ENCODE data around the gene NXT1.

Gene NXT1

GRCh38 chr20:23343590-23343989 is 7.0 kb upstream of the NXT1 start:
- TF ChIP-seq PPARA (CRISPR knock-in tag; IDR thresholded peaks at IDR 0.05; ENCODE audit: borderline replicate concordance) (no peak), ZNF8 (CRISPR knock-in tag; IDR thresholded peaks at IDR 0.05) (peak; percentile 78; the same call in 1 of the 2 replicates)
- ATAC-seq: no peak

GRCh38 chr20:23344336-23344735 is 6.3 kb upstream of the NXT1 start:
- ATAC-seq: no peak
- TF ChIP-seq OSR1 (CRISPR knock-in tag; IDR thresholded peaks at IDR 0.05) (no peak), SNAI2 (CRISPR knock-in tag; IDR thresholded peaks at IDR 0.05) (no peak), ZFP3 (CRISPR knock-in tag; IDR thresholded peaks at IDR 0.05) (no peak), ZNF70 (CRISPR knock-in tag; IDR thresholded peaks at IDR 0.05) (no peak), PPARA (CRISPR knock-in tag; IDR thresholded peaks at IDR 0.05; ENCODE audit: borderline replicate concordance) (no peak), CSRNP3 (CRISPR knock-in tag; IDR thresholded peaks at IDR 0.05) (no peak), BACH2 (CRISPR knock-in tag; IDR thresholded peaks at IDR 0.05; ENCODE audit: borderline replicate concordance) (no peak), ZNF8 (CRISPR knock-in tag; IDR thresholded peaks at IDR 0.05) (no peak), RARB (CRISPR knock-in tag; IDR thresholded peaks at IDR 0.05) (no peak), POU6F1 (CRISPR knock-in tag; IDR thresholded peaks at IDR 0.05; ENCODE audit: borderline replicate concordance, low read depth) (no peak), PATZ1 (CRISPR knock-in tag; IDR thresholded peaks at IDR 0.05; ENCODE audit: borderline replicate concordance) (no peak), TOX (CRISPR knock-in tag; IDR thresholded peaks at IDR 0.05; ENCODE audit: borderline replicate concordance) (no peak), CSDC2 (CRISPR knock-in tag; IDR thresholded peaks at IDR 0.05) (no peak), TCF4 (CRISPR knock-in tag; IDR thresholded peaks at IDR 0.05; ENCODE audit: borderline replicate concordance) (no peak), ISL1 (CRISPR knock-in tag; IDR thresholded peaks at IDR 0.05) (no peak), TSHZ2 (CRISPR knock-in tag; IDR thresholded peaks at IDR 0.05) (no peak), CREB5 (CRISPR knock-in tag; IDR thresholded peaks at IDR 0.05; ENCODE audit: low read depth) (no peak), ARNTL (CRISPR knock-in tag; IDR thresholded peaks at IDR 0.05; ENCODE audit: borderline replicate concordance, low read depth) (no peak), ZFP30 (CRISPR knock-in tag; IDR thresholded peaks at IDR 0.05) (no peak)

GRCh38 chr20:23346002-23346401 is 4.6 kb upstream of the NXT1 start:
- no peak for ATAC-seq
- no peak for TF ChIP-seq ZNF70 (CRISPR knock-in tag; IDR thresholded peaks at IDR 0.05)
- no peak for TF ChIP-seq PATZ1 (CRISPR knock-in tag; IDR thresholded peaks at IDR 0.05; ENCODE audit: borderline replicate concordance)
- no peak for TF ChIP-seq SNAI2 (CRISPR knock-in tag; IDR thresholded peaks at IDR 0.05)
